Neural cell (in vitro differentiated cells): ENCODE results near the gene IFI30. TPM values are rescaled to one million over a fixed set of nuclear protein-coding genes. Genes with fewer than 3 reads are reported as not detected.

Experiments
- H2AFZ ChIP-seq: fragments of 200-600, 300-800 bp; sonication (generic), shearing (Covaris generic); 2 replicates; pipeline ENCODE4 v1.6.0; 2014; ENCODE audit warnings: low read depth, mild to moderate bottlenecking, antibody characterized with exemption, low read length, moderate library complexity
- H3F3A ChIP-seq: fragments of 200-600 bp; shearing (Covaris generic); 2 replicates; pipeline ENCODE4 v1.6.1; 2016; ENCODE audit warnings: mild to moderate bottlenecking, moderate library complexity, mixed read lengths, antibody characterized with exemption, low read length; ENCODE audit not compliant: insufficient read depth, poor library complexity, severe bottlenecking
- H3K27ac ChIP-seq: fragments of 200-600, 300-800 bp; sonication (generic), shearing (Covaris generic); 2 replicates; pipeline ENCODE4 v1.5.1; 2014; ENCODE audit warnings: mild to moderate bottlenecking, low read length, moderate library complexity
- H3K27me3 ChIP-seq: fragments of 300-800, 200-600 bp; sonication (generic), shearing (Covaris generic); 2 replicates; pipeline ENCODE4 v1.6.0; 2014; ENCODE audit warnings: mild to moderate bottlenecking, low read depth, low read length, moderate library complexity; ENCODE audit not compliant: insufficient read depth
- H3K36me3 ChIP-seq: fragments of 300-800, 200-600 bp; sonication (generic), shearing (Covaris generic); 2 replicates; pipeline ENCODE4 v1.5.1; 2014; ENCODE audit warnings: mild to moderate bottlenecking, antibody characterized with exemption, low read length, moderate library complexity; ENCODE audit not compliant: insufficient read depth
- H3K4me2 ChIP-seq: fragments of 300-800, 200-600 bp; sonication (generic), shearing (Covaris generic); 2 replicates; pipeline ENCODE4 v1.6.0; 2014; ENCODE audit warnings: mild to moderate bottlenecking, low read length
- H3K4me3 ChIP-seq: fragments of 300-800, 200-600 bp; sonication (generic), shearing (Covaris generic); 2 replicates; pipeline ENCODE4 v1.5.1; 2014; ENCODE audit warnings: mild to moderate bottlenecking, low read length, moderate library complexity
- H3K79me2 ChIP-seq: fragments of 200-600 bp; shearing (Covaris generic); replicated peaks from 2 replicates; pipeline ENCODE4 v1.6.0; 2014; ENCODE audit warnings: mild to moderate bottlenecking, low read length, moderate library complexity; ENCODE audit not compliant: insufficient read depth
- H3K9ac ChIP-seq: fragments of 300-800, 200-600 bp; sonication (generic), shearing (Covaris generic); 2 replicates; pipeline ENCODE4 v1.6.1; 2016; ENCODE audit warnings: mild to moderate bottlenecking, low read length, mixed read lengths
- H3K9me2 ChIP-seq: fragments of 200-600 bp; shearing (Covaris generic); 2 replicates; pipeline ENCODE4 v1.6.1; 2016; ENCODE audit warnings: mild to moderate bottlenecking, low read length, mixed read lengths; ENCODE audit not compliant: insufficient read depth
- H3K9me3 ChIP-seq: fragments of 200-600, 300-800 bp; sonication (generic), shearing (Covaris generic); 2 replicates; pipeline ENCODE4 v1.6.1; 2016; ENCODE audit warnings: mild to moderate bottlenecking, mixed run types, low read length, moderate library complexity, mixed read lengths
- H4K20me1 ChIP-seq: fragments of 200-600 bp; shearing (Covaris generic); 2 replicates; pipeline ENCODE4 v1.6.1; 2016; ENCODE audit warnings: mild to moderate bottlenecking, mixed run types; ENCODE audit not compliant: insufficient read depth
- CTCF ChIP-seq: fragments of 450-650 bp; IDR thresholded peaks from 2 replicates; pipeline ENCODE4 v1.5.1; 2014; ENCODE audit warnings: antibody characterized with exemption, mild to moderate bottlenecking, moderate library complexity; ENCODE audit not compliant: poor library complexity, severe bottlenecking
- EP300 ChIP-seq: fragments of 450-650 bp; conservative IDR thresholded peaks from 2 replicates; pipeline ENCODE4 v1.6.1; 2014; ENCODE audit warnings: antibody characterized with exemption, mild to moderate bottlenecking, moderate library complexity; ENCODE audit not compliant: poor library complexity, severe bottlenecking
- EZH2 ChIP-seq: fragments of 200-600, 300-800 bp; shearing (Covaris generic), sonication (generic); IDR thresholded peaks from 2 replicates; pipeline ENCODE4 v1.6.1; 2014; ENCODE audit warnings: antibody characterized with exemption, low read length, borderline replicate concordance, mild to moderate bottlenecking; ENCODE audit not compliant: insufficient read depth, poor library complexity, severe bottlenecking
- MXI1 ChIP-seq: fragments of 450-650 bp; conservative IDR thresholded peaks from 2 replicates; pipeline ENCODE4 v1.6.1; 2014; ENCODE audit warnings: antibody characterized with exemption, mild to moderate bottlenecking; ENCODE audit not compliant: poor library complexity, severe bottlenecking
- POLR2AphosphoS5 ChIP-seq: IDR thresholded peaks from 2 replicates; pipeline ENCODE4 v1.6.1; 2012
- RAD21 ChIP-seq: fragments of 450-650 bp; conservative IDR thresholded peaks from 2 replicates; pipeline ENCODE4 v1.6.1; 2014; ENCODE audit warnings: antibody characterized with exemption, mild to moderate bottlenecking, moderate library complexity
- REST ChIP-seq: IDR thresholded peaks from 2 replicates; pipeline ENCODE4 v1.6.1; 2012; ENCODE audit warnings: borderline replicate concordance
- SMC3 ChIP-seq: fragments of 450-650 bp; conservative IDR thresholded peaks from 2 replicates; pipeline ENCODE4 v1.6.1; 2014; ENCODE audit warnings: antibody characterized with exemption, mild to moderate bottlenecking, moderate library complexity; ENCODE audit not compliant: poor library complexity
- TAF1 ChIP-seq: IDR thresholded peaks from 2 replicates; pipeline ENCODE4 v1.6.1; 2012; ENCODE audit warnings: low read depth
- polyA plus RNA-seq: library from polyadenylated mRNA; depleted of rRNA; stranded (reverse); fragments of >200 nt; gene quantifications from 2 replicates; pipeline ENCODE4 v1.2.3, GENCODE V29; 2014

Gene IFI30
- polyA plus RNA-seq, 1 donor from 2014 or later: 0.82 TPM

GRCh38 chr19:18156268-18156667, 17.3 kb upstream of the IFI30 start:
- Histone ChIP-seq H3K4me2 (no peak overlapping the region), H3K9me2 (no peaks in the 10 kb centered on the region), H3F3A (no peaks in the 10 kb centered on the region), H2AFZ (no peak overlapping the region), H3K4me3 (no peak overlapping the region), H3K9ac (no peak overlapping the region), H4K20me1 (no peaks in the 10 kb centered on the region), H3K79me2 (peaks cover 5% of the 10 kb centered on the region), H3K27ac (no peak overlapping the region), H3K9me3 (no peaks in the 10 kb centered on the region), H3K36me3 (no peaks in the 10 kb centered on the region), H3K27me3 (no peaks in the 10 kb centered on the region)
- TF ChIP-seq RAD21: no peak
- no peak for TF ChIP-seq SMC3
- TF ChIP-seq TAF1: no peak
- TF ChIP-seq POLR2AphosphoS5: no peak
- no peak for TF ChIP-seq CTCF
- no peak for TF ChIP-seq EZH2
- no peak for TF ChIP-seq EP300
- TF ChIP-seq REST: no peak
- TF ChIP-seq MXI1: no peak

- no peak overlapping the region for H3K27ac ChIP-seq
- no peaks in the 10 kb centered on the region for H3F3A ChIP-seq
- H3K27me3 ChIP-seq: no peaks in the 10 kb centered on the region
- no peak overlapping the region for H2AFZ ChIP-seq
- no peak overlapping the region for H3K4me2 ChIP-seq
- H3K9ac ChIP-seq: peak overlapping the region; percentile 55
- H3K9me2 ChIP-seq: no peaks in the 10 kb centered on the region
- H4K20me1 ChIP-seq: no peaks in the 10 kb centered on the region
- peak overlapping the region; percentile 47 for H3K4me3 ChIP-seq
- no peaks in the 10 kb centered on the region for H3K36me3 ChIP-seq
- H3K79me2 ChIP-seq: peaks cover 5% of the 10 kb centered on the region
- no peaks in the 10 kb centered on the region for H3K9me3 ChIP-seq
- no peak for TF ChIP-seq EP300
- TF ChIP-seq CTCF: no peak
- no peak for TF ChIP-seq POLR2AphosphoS5
These were observed 16.7 kb upstream of the IFI30 start for GRCh38 chr19:18156841-18157464.
